HFF-Myc (cell line): ENCODE data around the gene TFDP1.

Experiments
- DNase-seq: peaks from one replicate; pipeline ENCODE4 v3.0.0-alpha.2; 2011; ENCODE audit warnings: low read depth; ENCODE audit errors: extremely low read depth
- H3K4me3 ChIP-seq: replicated peaks from 2 replicates; pipeline ENCODE4 v1.5.1; 2011; ENCODE audit warnings: low read depth, mild to moderate bottlenecking, control low read depth, low read length
- CTCF ChIP-seq: IDR thresholded peaks from 2 replicates; pipeline ENCODE4 v1.5.1; 2012; ENCODE audit warnings: mild to moderate bottlenecking, low read depth, low read length, control low read depth; ENCODE audit errors: missing control alignments

The TFDP1 gene

DNA sequence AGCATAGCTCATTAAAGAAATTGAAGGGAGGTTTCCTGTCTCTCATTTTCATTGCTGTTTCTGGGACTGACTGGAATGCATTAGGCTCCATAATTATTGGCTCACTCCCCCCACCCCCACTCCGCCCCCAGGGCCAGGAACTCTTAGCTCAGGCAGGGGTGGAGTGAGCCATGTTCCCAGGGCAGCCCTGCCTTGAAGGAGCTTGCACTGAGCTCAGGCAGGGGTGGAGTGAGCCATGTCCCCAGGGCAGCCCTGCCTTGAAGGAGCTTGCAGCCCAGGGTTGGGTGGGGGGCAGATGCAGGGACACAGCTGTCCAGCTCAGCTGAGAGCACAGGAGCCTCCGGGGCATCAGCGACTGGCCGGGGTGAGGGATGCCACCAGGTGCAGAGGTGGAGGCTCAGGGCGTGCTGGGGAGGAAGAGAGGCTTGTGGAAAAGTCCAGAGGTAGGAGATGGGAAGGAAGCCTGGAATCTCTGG, 39.1 kb upstream of the TFDP1 start:
- no peak for TF ChIP-seq CTCF
- no peak overlapping the region for H3K4me3 ChIP-seq
- DNase-seq, result peak; percentile 11

DNA sequence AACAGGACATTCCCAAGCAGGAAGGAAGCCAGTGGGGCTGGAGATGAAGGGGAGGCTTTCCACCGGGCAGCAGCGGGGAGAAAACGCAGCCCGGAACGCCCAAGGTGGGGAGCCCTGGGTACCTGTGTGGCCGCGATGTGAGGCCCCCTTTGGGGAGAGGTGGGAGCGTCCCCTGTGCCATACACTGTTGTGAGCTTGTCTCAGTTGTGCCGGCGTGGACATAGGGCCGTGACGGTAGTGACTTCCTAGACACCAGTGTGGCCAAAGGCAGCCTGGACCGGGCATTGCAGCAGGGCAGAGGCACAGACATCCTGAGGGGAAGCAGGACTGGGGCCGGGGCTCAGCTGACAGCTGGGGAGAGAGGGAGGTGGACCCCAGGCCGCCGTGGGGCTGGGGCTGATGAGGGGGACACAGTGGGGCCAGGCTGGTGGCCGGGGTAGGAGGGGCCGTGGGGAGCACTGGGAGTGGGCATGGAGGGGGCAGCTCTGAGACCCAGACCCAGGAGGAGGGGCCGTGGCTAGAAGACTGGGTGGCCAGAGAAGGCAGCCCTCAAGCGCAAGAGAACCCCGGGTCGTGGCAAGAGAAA, 38.5 kb upstream of the TFDP1 start:
- no peak for DNase-seq
- H3K4me3 ChIP-seq, result no peak overlapping the region
- TF ChIP-seq CTCF, result no peak

DNA sequence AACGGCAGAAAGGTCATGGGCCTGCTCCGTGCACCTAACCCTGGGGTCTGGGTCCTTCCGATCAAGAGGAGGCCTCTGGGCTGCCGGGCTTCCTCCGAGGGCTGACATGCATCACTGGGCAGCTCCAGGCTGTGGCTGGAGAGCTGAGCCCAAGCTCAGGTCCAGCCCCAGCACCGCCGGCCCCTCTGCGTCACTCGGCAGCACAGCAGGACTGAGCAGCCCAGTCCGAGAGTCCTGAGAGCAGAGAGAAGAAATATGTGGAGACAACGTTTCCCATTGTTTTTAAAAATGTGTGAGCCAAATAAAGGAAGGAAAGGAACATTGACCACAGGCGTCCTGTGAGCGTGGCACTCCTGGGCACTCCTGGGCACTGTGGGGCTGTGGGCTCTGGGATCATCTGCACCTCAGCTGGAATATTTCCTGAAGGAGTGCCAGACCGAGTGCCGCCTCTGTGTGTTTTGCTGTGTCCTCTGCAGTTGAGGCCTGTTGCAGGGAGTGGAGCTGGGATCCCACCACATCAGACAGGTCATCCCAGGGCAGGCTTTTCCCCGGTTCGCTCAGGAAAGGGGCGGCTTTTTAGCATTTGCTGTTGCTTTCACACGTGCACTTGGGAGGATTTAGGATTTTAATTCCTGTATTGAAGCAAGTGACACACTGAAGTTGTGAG, 37.8 kb upstream of the TFDP1 start:
- no peak overlapping the region for H3K4me3 ChIP-seq
- DNase-seq, result no peak
- TF ChIP-seq CTCF, result no peak

DNA sequence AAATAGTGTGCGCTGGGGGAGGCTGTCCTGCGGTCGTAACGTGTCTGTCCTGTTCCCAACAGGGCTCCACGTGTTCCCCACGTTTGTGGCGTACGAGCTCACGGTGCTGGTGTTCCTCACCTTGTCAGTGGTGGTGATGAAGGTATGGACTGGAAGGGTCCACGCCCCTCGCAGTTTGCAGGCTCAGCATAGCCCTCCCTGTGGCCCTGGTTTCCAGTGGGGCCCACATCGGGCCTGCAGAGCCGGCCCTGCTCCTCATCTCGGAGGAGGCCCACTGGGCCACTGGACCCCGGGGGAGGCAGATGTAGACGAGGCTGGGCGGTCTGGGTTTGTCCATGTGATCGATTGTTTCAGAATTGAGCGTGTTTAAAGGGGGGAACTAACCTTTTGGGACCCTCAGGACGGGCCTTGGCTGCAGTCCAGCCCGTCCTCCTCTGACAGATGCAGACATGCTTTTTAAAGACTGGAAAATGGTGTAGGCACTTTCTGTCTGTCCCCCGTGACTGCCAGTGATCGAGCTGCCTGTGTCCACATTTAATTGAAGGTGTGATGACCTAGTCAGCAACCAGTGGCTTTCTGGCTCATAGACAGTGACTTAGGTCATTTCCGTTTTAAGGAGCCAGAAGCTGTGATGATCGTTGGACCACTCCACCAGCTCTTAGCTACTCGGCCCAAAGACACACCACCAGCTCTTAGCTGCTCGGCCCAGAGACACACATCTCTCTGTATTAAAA, 37.1 kb upstream of the TFDP1 start:
- no peak for TF ChIP-seq CTCF
- H3K4me3 ChIP-seq, result no peak overlapping the region
- DNase-seq, result no peak

- DNase-seq, result no peak
- no peak for TF ChIP-seq CTCF
- no peak overlapping the region for H3K4me3 ChIP-seq
Observed at GRCh38 chr13:113548171-113548641, 36.3 kb upstream of the TFDP1 start.

DNA sequence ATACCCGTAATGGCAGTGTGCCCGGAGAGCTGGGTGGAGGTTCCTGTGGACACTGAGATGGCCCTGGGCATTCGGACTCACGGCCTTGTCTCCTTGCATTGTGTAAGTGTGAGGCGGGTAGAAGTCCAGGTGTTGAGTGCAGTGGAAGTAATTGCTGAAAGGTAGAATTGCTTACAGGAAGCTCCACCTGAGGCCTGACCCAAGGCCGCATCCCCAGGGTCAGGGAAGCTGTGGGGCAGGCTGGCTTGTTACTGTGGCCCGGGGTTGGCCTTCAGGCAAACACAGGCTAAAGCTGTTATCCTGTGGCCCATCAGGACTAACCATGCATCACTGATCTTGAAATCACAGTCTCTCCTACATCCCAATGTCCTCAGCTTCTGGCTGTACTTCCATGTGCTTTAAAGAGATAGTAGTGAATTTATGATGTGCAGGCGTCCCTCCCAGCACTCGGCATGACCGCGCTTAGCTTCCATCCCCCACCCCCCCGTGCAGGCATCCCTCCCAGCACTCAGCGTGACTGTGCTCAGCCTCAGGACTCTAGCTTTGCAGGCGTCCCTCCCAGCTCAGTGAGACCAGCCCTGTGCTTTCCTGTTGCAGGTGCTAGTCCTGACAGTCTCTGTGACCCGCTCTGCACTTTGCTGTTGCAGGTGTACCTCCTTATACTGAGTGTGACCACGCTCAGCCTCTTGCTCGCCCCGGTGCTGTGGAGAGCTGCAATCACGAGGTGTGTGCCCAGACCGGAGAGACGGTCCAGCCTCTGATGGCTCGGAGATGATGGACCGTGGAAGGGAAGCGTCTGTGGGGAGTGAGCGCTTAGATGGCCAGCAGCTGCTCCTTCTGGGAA, 35.6 kb upstream of the TFDP1 start:
- no peak overlapping the region for H3K4me3 ChIP-seq
- no peak for DNase-seq
- TF ChIP-seq CTCF, result no peak
